DMS53 (cell line): ENCODE results near the gene GARIN1A.
"Not testable (repeated sequence)": the region's sequence is repeated elsewhere in the genome, so short reads cannot be mapped to it uniquely, and the experiment has no call there.

Experiments
- DNase-seq: peaks from one replicate; lab custom pipeline; 2025; lab: John Stamatoyannopoulos, UW

Gene GARIN1A

GRCh38 chr7:128683738-128684137, 11.6 kb downstream of the GARIN1A start:
- DNase-seq, result not testable (repeated sequence)

GRCh38 chr7:128687131-128687530, 15.0 kb downstream of the GARIN1A start:
- no peak for DNase-seq

GRCh38 chr7:128688492-128688891, 16.4 kb downstream of the GARIN1A start:
- no peak for DNase-seq

GRCh38 chr7:128689161-128689935, 17.3 kb downstream of the GARIN1A start:
- DNase-seq, result not testable (repeated sequence)

- no peak for DNase-seq
Measured at GRCh38 chr7:128691227-128691626, 19.1 kb downstream of the GARIN1A start.

- no peak for DNase-seq
Measured at GRCh38 chr7:128692623-128693270, 20.7 kb downstream of the GARIN1A start.

- no peak for DNase-seq
Measured at GRCh38 chr7:128693373-128694015, 21.4 kb downstream of the GARIN1A start.

GRCh38 chr7:128694738-128695137, 22.6 kb downstream of the GARIN1A start:
- no peak for DNase-seq

- no peak for DNase-seq
Measured at GRCh38 chr7:128697302-128697905, 25.3 kb downstream of the GARIN1A start.

- no peak for DNase-seq
Measured at GRCh38 chr7:128699196-128699712, 27.2 kb downstream of the GARIN1A start.

GRCh38 chr7:128699895-128700294, 27.8 kb downstream of the GARIN1A start:
- no peak for DNase-seq

GRCh38 chr7:128701062-128701785, 29.1 kb downstream of the GARIN1A start:
- peak; percentile 70 for DNase-seq

GRCh38 chr7:128703609-128704241, 31.6 kb downstream of the GARIN1A start:
- DNase-seq, result no peak

- DNase-seq, result peak; percentile 35
Measured at GRCh38 chr7:128705891-128706333, 33.8 kb downstream of the GARIN1A start.

GRCh38 chr7:128707752-128708151, 35.7 kb downstream of the GARIN1A start:
- no peak for DNase-seq

GRCh38 chr7:128708235-128708634, 36.1 kb downstream of the GARIN1A start:
- no peak for DNase-seq

- DNase-seq, result no peak
Measured at GRCh38 chr7:128708824-128709223, 36.7 kb downstream of the GARIN1A start.

- no peak for DNase-seq
Measured at GRCh38 chr7:128710481-128710880, 38.4 kb downstream of the GARIN1A start.

- DNase-seq, result no peak
Measured at GRCh38 chr7:128713794-128714193, 41.7 kb downstream of the GARIN1A start.

- DNase-seq, result no peak
Measured at GRCh38 chr7:128714701-128715495, 42.8 kb downstream of the GARIN1A start.
